Ammon's horn (tissue), 1 donor: Measurements from ENCODE around the gene ANXA6.
A peak's percentile ranks its signal among the peaks of the same experiment; 100 is the strongest.
"Not testable (repeated sequence)": the region's sequence is repeated elsewhere in the genome, so short reads cannot be mapped to it uniquely, and the experiment has no call there.

ENCODE experiments used
- DNase-seq: peaks from one replicate; pipeline ENCODE4 v3.0.0-alpha.2; 2016; ENCODE audit warnings: low spot score

The ANXA6 gene

DNA sequence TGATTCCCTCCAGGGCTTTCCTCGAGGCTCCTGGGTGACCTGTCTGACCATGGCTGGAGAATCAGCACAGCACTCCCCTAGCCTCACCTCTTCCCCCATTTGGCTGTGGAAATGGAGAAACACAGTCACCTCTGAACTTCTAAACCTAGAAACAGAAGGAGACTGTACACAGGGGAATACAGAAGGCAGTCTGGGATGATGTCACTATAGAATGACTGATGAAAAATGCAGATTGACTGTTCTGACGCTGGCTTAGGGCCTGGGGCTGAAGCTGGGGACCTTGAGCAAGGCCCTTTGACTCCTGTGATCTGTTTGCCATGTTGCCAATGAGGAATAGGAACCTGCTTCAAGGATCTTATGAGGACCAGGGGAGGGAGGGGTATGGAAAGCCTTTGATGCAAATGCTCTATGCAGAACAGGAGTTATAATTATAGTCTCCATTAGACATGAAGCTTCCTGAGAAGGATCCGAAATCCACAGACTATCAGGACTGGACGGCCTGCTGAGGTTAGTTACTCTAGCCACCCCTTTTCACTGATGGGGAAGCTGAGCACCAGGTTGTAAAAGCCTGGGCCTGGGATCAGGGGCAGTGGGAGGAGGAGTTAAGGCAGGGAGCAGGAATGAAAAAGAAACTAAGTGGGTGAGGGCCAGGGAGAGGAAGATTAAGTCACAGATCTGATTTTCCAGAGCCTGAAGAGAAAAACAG is 24.4 kb upstream of the ANXA6 start:
- no peak for DNase-seq

DNA sequence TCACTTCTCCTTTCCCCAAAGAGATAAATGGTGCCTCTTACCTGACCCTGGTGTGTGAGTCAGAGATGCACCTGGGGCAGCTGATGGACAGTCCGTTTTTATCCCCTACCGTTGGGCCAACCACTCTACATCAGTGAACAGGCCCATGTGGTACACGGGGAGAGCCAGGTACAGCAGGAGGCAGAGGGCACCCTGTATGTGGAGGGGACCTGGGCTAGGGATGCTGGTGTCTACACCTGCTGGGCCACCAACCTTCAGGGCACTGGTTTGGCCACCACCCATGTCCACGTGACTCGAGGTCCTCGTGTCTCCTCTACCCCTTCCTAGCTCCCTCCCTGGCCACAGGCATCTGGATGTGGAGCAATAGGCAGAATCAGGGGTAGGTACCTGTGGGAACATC is 22.7 kb upstream of the ANXA6 start:
- no peak for DNase-seq

DNA sequence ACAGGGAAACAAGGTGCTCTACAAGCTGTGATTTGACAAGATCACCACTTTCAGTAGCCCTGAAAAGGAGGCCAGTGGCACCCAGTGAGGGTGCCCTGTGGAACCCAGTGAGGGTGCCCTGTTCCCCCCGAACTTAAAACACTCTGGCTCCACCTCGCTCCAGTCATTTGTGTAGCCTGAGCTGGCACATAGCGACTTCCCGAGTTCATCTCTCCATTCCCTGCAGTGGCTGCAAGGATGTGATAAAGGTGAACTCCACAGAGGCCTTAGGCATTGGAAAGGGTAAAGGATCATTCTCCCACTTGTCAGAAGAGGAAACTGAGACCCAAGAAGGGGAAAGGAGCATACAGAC is 21.9 kb upstream of the ANXA6 start:
- no peak for DNase-seq

GRCh38 chr5:151178777-151179488 is 21.4 kb upstream of the ANXA6 start:
- DNase-seq = no peak

DNA sequence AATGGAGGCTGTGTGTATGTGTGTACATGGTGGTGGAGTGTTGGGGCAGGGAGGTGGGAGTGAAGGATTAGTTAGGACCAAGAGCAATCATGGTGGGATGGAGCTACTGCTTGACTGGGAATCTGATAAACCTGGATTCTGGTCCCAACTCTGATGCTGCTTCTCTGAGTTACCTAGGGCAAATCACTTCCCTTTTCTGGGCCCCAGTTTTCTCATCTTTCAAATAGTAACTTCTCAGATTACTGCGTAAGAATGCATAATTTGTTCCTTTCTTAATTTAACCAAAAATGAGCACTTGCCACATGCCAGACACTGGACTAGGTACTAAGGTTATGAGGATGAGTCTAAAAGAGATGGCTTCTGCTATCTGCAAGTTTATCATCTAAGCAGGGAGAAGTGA is 20.8 kb upstream of the ANXA6 start:
- no peak for DNase-seq

DNA sequence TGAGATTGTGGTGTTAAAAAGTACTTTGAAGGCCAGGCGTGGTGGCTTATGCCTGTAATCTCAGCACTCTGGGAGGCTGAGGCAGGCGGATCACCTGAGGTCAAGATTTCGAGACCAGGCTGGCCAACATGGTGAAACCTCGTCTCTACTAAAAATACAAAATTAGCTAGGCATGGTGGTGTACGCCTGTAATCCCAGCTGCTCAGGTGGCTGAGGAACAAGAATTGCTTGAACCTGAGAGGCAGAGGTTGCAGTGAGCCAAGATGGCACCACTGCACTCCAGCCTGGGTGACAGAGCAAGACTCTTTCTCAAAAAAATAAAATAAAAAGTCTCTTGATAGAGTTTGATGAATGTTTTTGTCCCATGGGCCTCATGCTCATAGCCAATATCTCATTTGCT is 18.7 kb upstream of the ANXA6 start:
- not testable (repeated sequence) for DNase-seq

DNA sequence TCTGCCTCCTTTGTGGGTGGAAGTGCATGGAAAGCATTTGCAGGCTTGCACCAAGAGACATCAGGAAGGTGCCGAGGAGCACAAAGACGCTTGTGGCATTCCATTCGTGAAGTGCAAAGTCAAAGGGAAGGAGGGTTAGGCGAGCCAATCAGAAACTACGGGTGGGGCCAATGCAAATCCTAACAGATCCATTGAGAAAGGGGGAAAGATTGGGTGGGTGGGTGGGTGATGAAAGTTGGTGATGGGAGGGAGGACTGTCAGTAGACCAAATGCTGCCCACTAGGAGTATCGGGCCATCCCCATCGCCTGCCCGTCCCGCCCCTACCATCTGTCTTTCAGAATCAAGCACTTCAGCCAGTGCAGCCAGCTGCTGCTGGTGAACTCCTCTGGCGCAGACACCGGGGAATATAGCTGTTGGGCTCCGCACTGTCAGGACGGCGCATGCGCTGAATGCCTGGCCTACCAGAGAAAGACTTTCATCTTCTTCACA is 17.1 kb upstream of the ANXA6 start:
- DNase-seq = no peak

DNA sequence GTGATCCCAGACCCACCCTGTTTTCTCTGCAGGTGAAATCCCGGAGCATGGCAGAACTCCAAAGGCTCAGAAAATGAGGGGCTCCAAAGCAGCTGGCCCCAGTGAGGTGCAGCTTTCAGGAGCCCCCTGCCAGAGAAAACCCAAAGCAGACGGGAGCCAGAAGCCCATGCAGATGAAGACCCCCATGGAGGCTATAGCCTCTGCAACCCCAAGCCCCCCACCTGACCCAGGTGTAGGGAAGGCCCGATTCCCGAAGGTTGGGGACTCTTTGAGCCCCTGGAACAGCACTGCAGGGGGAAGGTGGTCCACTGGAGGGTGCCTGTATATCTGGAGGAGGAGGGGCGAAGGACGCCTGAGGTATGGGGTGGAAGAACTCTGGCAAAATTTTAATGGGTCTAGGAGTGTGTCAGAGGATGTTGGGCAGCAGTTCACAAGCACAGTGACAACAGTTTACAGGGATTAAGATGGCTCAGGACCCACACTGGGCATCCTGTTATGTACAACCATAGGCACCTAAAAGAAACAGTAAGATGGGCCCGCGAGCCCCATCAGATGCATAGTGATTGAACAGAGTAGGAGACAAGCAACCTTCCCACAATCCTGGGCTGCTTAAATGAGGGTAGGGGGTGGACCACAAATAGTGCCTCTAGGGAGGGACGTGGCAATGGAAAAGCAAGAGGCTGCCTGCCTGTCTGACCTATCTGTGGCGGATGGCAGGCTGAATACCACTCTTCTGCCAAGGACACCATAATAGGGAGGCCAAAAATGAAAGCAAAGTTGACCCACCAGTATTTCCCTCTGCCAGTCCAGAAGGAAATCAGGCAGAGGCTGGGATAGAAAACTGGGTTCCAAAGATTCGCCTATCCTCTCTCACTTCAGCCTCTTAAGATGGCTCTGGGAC is 16.4 kb upstream of the ANXA6 start:
- DNase-seq = no peak

- DNase-seq = no peak
Measured at GRCh38 chr5:151171529-151171928, 13.9 kb upstream of the ANXA6 start.

DNA sequence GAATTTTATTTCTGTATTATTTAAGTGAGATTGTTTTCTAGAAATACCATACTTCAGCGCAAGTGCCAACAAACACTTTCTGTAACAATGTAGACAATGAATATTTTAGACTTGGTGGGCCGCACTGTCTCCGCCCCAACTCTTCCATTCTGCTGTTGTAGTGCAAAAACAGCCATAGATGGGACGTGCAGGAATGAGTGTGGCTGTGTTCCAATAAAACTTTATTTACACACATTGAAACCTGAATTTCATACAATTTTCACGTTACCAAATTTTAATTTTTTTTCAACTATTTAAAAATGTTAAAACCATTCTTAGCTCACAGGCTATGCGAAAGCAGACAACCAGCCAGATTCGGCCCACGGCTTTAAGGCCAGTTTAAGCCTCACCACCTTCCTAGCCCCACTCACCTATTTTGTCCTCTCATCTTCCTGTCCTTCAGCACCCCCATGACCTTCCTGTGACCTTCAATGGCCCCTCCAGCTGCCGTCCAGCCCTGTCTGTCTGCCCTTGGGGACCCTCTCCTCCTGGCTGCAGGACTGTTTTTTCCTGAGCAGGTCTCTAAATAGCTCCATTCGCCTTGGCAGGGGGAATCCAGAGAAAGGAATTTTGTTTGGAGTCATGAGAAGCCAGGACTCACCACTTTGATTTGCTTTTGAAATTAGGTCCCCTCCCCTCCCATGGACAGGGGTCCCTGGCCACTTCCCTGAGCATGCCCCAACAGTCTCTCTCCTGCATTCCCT is 11.2 kb upstream of the ANXA6 start:
- no peak for DNase-seq

DNA sequence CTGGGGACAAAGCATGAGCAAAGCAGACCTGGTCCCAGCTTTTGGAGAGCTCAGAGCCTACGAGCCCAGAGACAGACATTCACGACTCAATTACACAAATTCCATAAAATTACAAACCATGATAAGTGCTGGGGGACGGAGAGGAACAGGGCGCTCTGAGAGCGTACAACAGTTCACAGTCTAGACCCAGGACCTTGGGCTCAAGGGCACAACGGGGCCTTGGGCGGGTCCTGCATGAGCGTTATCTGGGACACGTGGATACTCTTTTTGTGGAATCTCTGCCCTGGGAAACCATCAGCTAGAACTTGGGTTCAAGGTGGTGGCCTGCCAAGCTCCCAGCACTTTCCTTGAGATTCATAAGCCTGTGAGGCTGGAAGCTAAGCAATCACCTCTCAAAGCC is 9.4 kb upstream of the ANXA6 start:
- no peak for DNase-seq

DNA sequence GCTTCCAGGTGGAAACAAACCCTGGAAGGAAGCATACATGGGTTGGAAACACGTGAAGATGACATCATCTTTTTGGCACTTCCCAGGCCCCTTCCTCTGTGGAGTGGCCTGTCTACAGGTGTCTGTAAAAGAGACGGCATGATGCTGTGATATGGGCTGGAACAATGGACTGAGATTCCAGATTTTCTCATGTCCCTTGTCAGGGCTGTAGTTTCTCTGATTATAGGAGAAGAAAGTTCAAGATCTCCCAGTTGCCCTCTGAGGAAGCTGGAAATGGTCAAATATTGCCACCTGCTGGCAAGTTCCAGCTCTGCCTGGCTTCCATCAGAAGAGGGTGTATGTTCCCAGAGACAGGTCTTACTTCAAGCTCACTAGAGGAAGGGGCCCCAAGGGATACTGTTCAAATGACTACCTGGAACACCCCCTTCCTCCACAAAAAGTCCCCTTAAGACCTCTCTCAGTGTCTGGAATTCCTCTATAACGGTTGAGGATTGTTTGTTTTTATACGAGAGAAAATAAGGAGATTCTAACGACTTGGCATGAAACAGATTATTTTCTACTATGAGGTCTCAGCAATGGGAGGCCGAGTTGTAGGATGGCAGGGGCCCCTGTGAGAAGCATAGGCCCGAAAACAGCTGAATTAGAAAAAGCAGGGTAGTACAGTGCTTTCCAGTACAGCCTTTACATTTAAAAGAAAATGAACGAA is 7.3 kb upstream of the ANXA6 start:
- DNase-seq = peak; percentile 89

GRCh38 chr5:151162776-151163175 is 5.2 kb upstream of the ANXA6 start:
- no peak for DNase-seq

- DNase-seq = no peak
Measured at GRCh38 chr5:151159649-151160373, 2.2 kb upstream of the ANXA6 start.

- no peak for DNase-seq
Measured at GRCh38 chr5:151158287-151158661, 695 bp upstream of the ANXA6 start.

DNA sequence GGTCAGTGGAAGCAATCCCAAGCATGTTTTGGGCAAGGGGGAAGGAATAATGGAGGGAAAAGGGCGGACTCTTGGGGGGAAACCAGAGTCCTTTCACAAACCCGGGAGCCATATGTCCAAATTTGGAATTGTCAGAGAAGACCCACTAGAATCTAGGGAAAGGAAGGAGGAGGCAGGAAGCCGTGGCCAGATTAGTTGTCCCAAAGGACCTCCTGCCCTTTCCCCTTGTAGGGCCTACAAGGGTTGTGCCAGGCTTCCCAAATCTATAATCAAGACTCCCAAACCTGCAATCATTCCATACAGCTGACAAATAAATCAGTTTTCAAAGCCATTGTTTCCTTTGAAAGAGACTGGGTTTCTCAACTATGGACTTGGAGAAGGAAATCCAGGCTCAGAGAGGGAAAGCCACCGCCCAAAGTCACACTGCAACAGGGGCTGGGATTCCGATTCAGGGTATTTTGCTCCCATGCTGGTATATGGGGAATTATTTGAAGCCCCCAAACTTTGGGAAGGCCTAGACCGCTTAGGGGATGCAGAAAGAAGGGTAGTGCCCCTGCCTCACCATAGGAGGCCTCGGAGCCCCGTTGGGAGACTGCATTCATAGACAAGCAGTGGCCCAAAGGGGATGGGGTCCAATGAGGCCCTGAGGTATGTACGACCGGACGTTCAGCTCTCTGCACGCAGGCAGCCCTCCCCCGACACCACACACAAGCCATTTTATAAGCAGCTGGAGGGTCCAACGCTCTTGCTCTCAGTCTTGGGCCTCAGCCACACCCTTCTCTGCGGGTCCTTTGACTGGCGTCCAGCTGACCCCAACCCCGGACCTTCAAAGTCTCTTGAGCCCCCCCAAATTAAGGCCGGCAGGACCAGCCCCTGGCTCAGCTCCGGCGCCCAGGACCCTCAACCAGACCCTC is 815 bp downstream of the ANXA6 start:
- no peak for DNase-seq

- DNase-seq = no peak
Measured at GRCh38 chr5:151155775-151156506, 1.6 kb downstream of the ANXA6 start.

- no peak for DNase-seq
Measured at GRCh38 chr5:151154931-151155774, 2.4 kb downstream of the ANXA6 start.
